HFF-Myc (cell line): ENCODE data around the gene ATRNL1.

Experiments used
- DNase-seq: peaks from one replicate; pipeline ENCODE4 v3.0.0-alpha.2; 2011; ENCODE audit warnings: low read depth; ENCODE audit errors: extremely low read depth
- H3K4me3 ChIP-seq: replicated peaks from 2 replicates; pipeline ENCODE4 v1.5.1; 2011; ENCODE audit warnings: low read depth, mild to moderate bottlenecking, control low read depth, low read length
- TF ChIP-seq, protein P1 (sequence below): IDR thresholded peaks from 2 replicates; pipeline ENCODE4 v1.5.1; 2012; ENCODE audit warnings: mild to moderate bottlenecking, low read depth, low read length, control low read depth; ENCODE audit errors: missing control alignments

Gene ATRNL1

DNA sequence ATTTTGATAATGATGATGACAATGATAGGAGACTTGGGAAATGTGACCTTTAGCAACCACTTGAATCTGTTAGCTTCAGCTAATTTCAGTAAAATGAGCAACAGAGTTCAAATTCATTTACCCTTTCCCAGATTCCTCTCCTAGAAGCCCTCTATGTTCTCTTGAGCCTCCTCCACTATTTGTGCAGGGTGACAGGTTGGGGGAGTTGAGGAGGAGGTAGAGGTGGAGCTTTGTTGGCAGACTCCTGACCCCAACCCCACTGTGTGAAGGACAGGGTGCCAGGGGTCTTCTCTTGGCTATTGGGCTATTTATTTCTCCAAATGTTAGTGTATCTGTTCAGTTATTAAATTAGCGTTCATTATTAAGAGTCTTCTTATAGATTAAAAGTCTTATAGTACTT, 757.5 kb downstream of the ATRNL1 start:
- no peak overlapping the region for H3K4me3 ChIP-seq
- TF ChIP-seq, protein P1, sequence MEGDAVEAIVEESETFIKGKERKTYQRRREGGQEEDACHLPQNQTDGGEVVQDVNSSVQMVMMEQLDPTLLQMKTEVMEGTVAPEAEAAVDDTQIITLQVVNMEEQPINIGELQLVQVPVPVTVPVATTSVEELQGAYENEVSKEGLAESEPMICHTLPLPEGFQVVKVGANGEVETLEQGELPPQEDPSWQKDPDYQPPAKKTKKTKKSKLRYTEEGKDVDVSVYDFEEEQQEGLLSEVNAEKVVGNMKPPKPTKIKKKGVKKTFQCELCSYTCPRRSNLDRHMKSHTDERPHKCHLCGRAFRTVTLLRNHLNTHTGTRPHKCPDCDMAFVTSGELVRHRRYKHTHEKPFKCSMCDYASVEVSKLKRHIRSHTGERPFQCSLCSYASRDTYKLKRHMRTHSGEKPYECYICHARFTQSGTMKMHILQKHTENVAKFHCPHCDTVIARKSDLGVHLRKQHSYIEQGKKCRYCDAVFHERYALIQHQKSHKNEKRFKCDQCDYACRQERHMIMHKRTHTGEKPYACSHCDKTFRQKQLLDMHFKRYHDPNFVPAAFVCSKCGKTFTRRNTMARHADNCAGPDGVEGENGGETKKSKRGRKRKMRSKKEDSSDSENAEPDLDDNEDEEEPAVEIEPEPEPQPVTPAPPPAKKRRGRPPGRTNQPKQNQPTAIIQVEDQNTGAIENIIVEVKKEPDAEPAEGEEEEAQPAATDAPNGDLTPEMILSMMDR = no peak
- DNase-seq = no peak

DNA sequence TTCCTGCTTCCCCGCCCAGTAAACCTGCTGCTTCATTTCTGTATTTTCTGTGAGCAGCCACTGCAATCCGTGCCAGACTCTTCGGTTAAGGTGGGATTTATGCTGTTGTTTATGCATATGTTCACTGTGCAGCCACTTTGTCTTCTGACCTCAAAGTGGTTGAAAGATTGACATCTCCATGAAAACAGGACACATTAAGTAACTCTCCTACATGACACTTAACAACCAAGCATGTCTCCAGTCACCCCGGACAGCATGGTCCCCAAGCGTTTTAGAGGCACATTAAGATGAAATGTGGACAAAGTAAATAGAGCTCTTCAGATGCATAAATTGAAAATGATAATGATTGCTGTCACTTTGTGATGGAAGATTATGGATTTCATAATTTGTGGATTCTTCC, 758.5 kb downstream of the ATRNL1 start:
- TF ChIP-seq, protein P1 = no peak
- no peak overlapping the region for H3K4me3 ChIP-seq
- DNase-seq = no peak

DNA sequence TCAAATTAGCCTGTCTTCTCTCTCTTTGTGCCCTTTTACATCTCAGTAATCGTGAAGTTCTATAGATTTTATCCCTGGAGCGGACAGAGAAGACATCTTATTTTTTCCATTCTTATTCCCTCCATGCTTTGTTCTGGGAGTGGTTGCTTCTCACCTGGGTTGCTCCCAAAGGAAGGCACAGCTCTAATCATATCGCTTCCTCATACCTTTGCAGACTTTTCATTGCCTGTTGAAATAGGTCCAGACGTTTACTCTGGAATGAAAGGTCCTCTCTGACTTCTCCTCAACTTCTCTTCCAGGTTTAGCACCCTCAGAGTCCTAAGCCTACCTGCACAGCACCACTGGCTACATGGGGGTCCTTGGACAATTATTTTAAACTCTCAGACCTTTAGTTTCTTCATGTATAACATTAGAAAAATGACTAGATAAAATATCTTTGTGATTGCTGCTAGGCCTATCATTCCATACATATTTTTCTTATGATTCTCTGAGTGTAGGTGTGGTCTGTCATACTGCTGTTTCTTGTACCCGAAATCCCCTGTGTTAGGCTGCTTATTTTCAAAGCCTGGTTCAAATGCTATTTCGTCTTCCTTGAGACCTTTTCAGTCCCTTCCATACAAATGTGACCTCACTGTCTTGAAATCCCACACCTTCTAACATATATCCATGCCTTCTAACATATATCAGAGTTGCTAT, 761.7 kb downstream of the ATRNL1 start:
- no peak for DNase-seq
- TF ChIP-seq, protein P1 = no peak
- no peak overlapping the region for H3K4me3 ChIP-seq

DNA sequence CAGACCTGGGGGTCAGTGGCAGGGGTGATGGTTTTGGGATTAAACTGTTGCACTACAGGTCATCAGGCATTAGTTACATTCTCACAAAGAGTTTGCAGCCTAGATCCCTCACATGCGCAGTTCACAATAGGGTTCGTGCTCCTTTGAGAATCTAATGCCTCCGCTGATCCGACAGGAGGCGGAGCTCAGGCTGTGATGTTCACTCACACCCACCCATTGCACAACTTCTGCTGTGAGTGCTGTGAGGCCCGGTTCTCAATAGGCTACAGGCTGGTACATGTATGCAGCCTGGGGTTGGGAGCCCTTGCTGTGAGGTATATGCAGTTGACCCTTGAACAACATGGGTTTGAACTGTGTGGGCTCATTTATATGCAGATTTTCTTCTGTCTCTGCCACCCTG, 763.4 kb downstream of the ATRNL1 start:
- no peak overlapping the region for H3K4me3 ChIP-seq
- no peak for DNase-seq
- TF ChIP-seq, protein P1 = no peak

DNA sequence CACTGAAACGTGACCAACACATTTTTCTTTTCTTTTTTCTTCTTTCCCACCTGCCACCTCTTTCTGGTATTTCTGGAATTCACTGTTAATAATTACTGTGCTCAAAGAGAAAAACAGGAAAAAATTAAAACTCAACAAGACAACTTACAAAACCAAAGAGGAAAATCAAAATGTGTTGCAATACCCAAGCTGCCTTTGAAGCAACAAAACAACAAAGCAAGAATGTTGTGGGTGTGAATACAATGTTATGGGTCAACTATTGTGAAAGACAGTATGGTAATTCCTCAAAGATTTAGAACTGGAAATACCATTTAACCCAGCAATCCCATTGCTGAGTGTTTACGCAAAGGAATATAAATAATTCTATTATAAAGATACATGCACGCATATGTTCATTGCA, 764.7 kb downstream of the ATRNL1 start:
- H3K4me3 ChIP-seq = no peak overlapping the region
- no peak for DNase-seq
- TF ChIP-seq, protein P1 = no peak

DNA sequence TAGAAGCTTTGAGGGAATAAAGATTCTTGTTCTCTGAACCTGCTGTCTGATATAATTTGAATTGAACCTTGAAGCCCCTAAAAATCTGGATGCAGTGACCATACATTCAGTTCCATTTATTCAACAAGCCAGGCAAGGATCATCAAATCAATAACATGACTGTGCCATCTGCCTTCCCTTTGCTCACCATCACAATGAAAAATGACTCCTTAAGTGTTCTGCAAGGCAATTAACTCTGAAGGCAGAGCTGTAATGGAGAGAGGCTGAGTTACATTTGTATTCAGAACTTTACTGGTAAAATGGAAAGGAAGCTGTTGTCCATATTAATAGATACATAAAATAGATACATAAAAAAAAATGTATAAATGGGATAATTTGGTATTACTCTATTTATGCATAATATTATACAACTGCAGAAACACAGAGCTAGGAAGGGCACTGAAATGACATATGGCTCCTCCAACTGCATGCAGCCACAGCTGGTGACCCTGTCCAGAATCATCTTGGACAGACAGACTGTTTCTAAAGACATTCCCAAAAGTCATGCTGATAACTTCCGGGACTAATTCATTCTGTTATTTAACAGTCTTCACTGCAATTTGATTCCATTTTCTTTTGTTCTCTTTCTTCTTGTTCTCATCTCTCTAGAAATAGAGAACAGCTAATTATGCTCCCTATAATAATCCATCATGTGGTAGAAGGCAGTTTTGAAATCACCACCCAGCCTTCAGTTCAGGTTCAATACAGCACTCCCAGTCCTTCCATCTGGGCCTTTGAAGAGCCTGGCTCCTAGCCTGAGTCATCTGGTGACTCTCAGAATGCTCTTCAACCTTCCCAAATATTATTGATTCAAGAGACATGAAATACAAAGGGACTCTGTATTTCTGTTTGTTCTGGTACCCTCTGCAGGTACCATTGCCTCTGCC, 767.3 kb downstream of the ATRNL1 start:
- H3K4me3 ChIP-seq = no peak overlapping the region
- no peak for DNase-seq
- TF ChIP-seq, protein P1 = no peak
